Parathyroid adenoma (tissue), 2 donors: ENCODE results near the gene FAM53A.

Experiments
- H2AFZ ChIP-seq: fragments of 300-600 bp; sonication (generic); one replicate; pipeline ENCODE4 v1.7.0; 2017; ENCODE audit warnings: antibody characterized with exemption, mild to moderate bottlenecking
- H3K27ac ChIP-seq: fragments of 300-600 bp; sonication (generic); one replicate; pipeline ENCODE4 v1.7.0; 2017
- H3K27me3 ChIP-seq: fragments of 300-600 bp; sonication (generic); one replicate; pipeline ENCODE4 v1.7.0; 2017; ENCODE audit warnings: low read length; ENCODE audit not compliant: control insufficient read depth, insufficient read depth
- H3K36me3 ChIP-seq: fragments of 300-600 bp; sonication (generic); one replicate; pipeline ENCODE4 v1.7.0; 2017; ENCODE audit warnings: low read length; ENCODE audit not compliant: control insufficient read depth, insufficient read depth
- H3K4me1 ChIP-seq: fragments of 300-600 bp; sonication (generic); one replicate; pipeline ENCODE4 v1.7.0; 2017; ENCODE audit warnings: control low read depth
- H3K4me2 ChIP-seq: fragments of 300-600 bp; sonication (generic); one replicate; pipeline ENCODE4 v1.7.0; 2017; ENCODE audit warnings: low read length
- H3K4me3 ChIP-seq: fragments of 300-600 bp; sonication (generic); one replicate; pipeline ENCODE4 v1.7.0; 2017; ENCODE audit warnings: low read depth, low read length
- H3K79me2 ChIP-seq: fragments of 300-600 bp; sonication (generic); one replicate; pipeline ENCODE4 v1.7.0; 2017; ENCODE audit warnings: control low read depth
- H3K9ac ChIP-seq: fragments of 300-600 bp; sonication (generic); one replicate; pipeline ENCODE4 v1.7.0; 2017; ENCODE audit warnings: mild to moderate bottlenecking
- H3K9me3 ChIP-seq: fragments of 300-600 bp; sonication (generic); one replicate; pipeline ENCODE4 v1.7.0; 2017; ENCODE audit warnings: low read length; ENCODE audit not compliant: control insufficient read depth
- CTCF ChIP-seq: fragments of 300-600 bp; sonication (generic); IDR thresholded peaks from one replicate; pipeline ENCODE4 v1.7.0; 2017; ENCODE audit warnings: antibody characterized with exemption, mild to moderate bottlenecking
- donor health status: primary hyperparathyroidism.

The FAM53A gene

GRCh38 chr4:1621526-1621925, 62.6 kb downstream of the FAM53A start:
- Histone ChIP-seq H3K9me3 (no peaks in the 10 kb centered on the region), H3K27me3 (no peaks in the 10 kb centered on the region), H3K79me2 (no peaks in the 10 kb centered on the region), H3K27ac (no peak overlapping the region), H3K4me3 (no peak overlapping the region), H3K9ac (no peak overlapping the region), H2AFZ (no peak overlapping the region), H3K4me2 (no peak overlapping the region), H3K4me1 (no peaks in the 10 kb centered on the region), H3K36me3 (no peaks in the 10 kb centered on the region)
- TF ChIP-seq CTCF: no peak

- no peak overlapping the region for H3K27ac ChIP-seq
- TF ChIP-seq CTCF: no peak
- no peaks in the 10 kb centered on the region for H3K79me2 ChIP-seq
- no peaks in the 10 kb centered on the region for H3K27me3 ChIP-seq
- H3K9ac ChIP-seq: no peak overlapping the region
- H3K4me2 ChIP-seq: no peak overlapping the region
- no peak overlapping the region for H2AFZ ChIP-seq
- H3K4me1 ChIP-seq: no peaks in the 10 kb centered on the region
- no peaks in the 10 kb centered on the region for H3K9me3 ChIP-seq
- no peaks in the 10 kb centered on the region for H3K36me3 ChIP-seq
- no peak overlapping the region for H3K4me3 ChIP-seq
Observed at GRCh38 chr4:1619151-1619672, 64.9 kb downstream of the FAM53A start.

- no peaks in the 10 kb centered on the region for H3K27me3 ChIP-seq
- no peak overlapping the region for H3K4me3 ChIP-seq
- no peak overlapping the region for H3K9ac ChIP-seq
- H3K27ac ChIP-seq: no peak overlapping the region
- no peaks in the 10 kb centered on the region for H3K36me3 ChIP-seq
- H3K4me1 ChIP-seq: no peaks in the 10 kb centered on the region
- no peak overlapping the region for H2AFZ ChIP-seq
- H3K9me3 ChIP-seq: no peaks in the 10 kb centered on the region
- H3K79me2 ChIP-seq: no peaks in the 10 kb centered on the region
- TF ChIP-seq CTCF: no peak
- H3K4me2 ChIP-seq: no peak overlapping the region
Observed at GRCh38 chr4:1618438-1618837, 65.7 kb downstream of the FAM53A start.

- H3K79me2 ChIP-seq: no peaks in the 10 kb centered on the region
- no peak overlapping the region for H3K9ac ChIP-seq
- no peak overlapping the region for H3K4me2 ChIP-seq
- no peaks in the 10 kb centered on the region for H3K36me3 ChIP-seq
- no peaks in the 10 kb centered on the region for H3K9me3 ChIP-seq
- no peaks in the 10 kb centered on the region for H3K27me3 ChIP-seq
- H3K4me1 ChIP-seq: no peaks in the 10 kb centered on the region
- H2AFZ ChIP-seq: no peak overlapping the region
- no peak for TF ChIP-seq CTCF
- no peak overlapping the region for H3K4me3 ChIP-seq
- no peak overlapping the region for H3K27ac ChIP-seq
Observed at GRCh38 chr4:1616557-1616930, 67.6 kb downstream of the FAM53A start.

GRCh38 chr4:1615786-1616556, 68.1 kb downstream of the FAM53A start:
- no peaks in the 10 kb centered on the region for H3K4me1 ChIP-seq
- no peak for TF ChIP-seq CTCF
- no peak overlapping the region for H3K4me3 ChIP-seq
- H3K27ac ChIP-seq: no peak overlapping the region
- H3K79me2 ChIP-seq: no peaks in the 10 kb centered on the region
- no peaks in the 10 kb centered on the region for H3K9me3 ChIP-seq
- no peaks in the 10 kb centered on the region for H3K36me3 ChIP-seq
- no peak overlapping the region for H2AFZ ChIP-seq
- no peak overlapping the region for H3K9ac ChIP-seq
- H3K4me2 ChIP-seq: no peak overlapping the region
- no peaks in the 10 kb centered on the region for H3K27me3 ChIP-seq
